Activated CD8-positive, alpha-beta memory T cell treated with anti-CD3 and anti-CD28 coated beads, Interleukin-2, amount 50 U/mL, for 4 hours (primary cell): ENCODE results near the gene UMOD.
A peak's percentile ranks its signal among the peaks of the same experiment; 100 is the strongest.

Experiments used
- DNase-seq: peaks from one replicate; pipeline ENCODE4 v3.0.0-alpha.2; 2020

UMOD gene

DNA sequence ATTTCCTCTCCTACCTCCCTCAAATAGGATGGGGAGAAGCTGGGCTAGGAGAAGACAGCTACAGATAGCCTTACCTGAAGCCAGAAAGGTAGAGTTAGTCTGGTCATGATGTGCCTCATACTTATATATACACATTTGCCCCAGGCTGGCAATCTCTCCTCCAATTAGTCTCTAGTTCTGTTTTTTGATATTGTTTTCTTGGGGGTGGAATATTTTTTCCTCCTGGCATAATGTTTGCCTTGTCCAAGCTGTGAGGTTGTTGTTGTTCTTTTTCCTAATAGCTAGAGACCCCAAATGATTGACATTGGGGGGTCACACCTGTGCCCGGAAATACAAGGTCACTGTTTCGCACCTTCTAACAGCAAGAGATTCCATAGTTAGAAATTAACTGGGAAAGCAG, at the start of gene UMOD:
Gene UMOD, minus strand, starts transcription at position 101 of the 400 bp plus-strand sequence. CDS start 1,978 bp downstream, outside the sequence.
- DNase-seq = no peak

- no peak for DNase-seq
Measured at GRCh38 chr16:20401475-20402016, 49.0 kb upstream of the UMOD start.

- DNase-seq = no peak
Measured at GRCh38 chr16:20401066-20401465, 48.6 kb upstream of the UMOD start.

DNA sequence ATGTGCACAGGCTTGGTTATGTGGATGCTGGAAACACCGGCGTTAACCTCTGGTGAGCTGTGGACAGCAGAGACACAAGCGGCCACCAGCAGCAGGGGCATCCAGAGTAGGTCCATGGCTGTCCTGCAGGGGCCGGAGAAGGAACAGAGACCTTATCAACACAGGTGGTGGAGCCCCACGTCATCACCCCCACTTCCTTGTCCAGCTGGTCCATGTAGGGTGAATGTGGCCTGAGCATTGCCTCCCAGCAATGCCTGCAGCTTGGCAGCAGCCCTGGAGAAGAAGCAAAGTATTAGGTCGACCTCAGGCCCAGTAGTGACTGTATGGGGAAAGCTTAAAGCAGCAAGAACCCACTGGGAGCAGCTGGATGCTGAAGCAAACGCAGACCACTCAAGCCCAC, 46.7 kb upstream of the UMOD start:
- no peak for DNase-seq

GRCh38 chr16:20398603-20399002, 46.1 kb upstream of the UMOD start:
- DNase-seq = no peak

- DNase-seq = no peak
Measured at GRCh38 chr16:20397468-20398074, 45.1 kb upstream of the UMOD start.

- DNase-seq = no peak
Measured at GRCh38 chr16:20396846-20397467, 44.4 kb upstream of the UMOD start.

DNA sequence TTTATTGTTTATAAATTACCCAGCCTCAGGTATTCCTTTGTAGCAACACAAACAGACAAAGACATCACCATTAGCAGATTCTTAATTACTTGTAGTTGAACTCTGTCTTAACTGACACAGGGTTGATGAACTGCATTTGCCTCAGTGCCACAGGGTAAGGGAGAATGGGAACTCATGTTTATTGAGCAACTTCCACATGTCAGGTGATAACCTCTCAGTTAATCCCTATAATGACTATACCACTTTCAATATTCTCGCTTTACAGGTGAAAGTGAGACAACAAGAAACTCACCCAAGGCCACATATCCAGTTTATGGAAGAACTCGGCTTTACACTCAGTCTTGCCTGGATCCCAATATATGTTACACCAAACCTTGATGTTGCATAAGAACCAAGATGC, 43.4 kb upstream of the UMOD start:
- DNase-seq = no peak

DNA sequence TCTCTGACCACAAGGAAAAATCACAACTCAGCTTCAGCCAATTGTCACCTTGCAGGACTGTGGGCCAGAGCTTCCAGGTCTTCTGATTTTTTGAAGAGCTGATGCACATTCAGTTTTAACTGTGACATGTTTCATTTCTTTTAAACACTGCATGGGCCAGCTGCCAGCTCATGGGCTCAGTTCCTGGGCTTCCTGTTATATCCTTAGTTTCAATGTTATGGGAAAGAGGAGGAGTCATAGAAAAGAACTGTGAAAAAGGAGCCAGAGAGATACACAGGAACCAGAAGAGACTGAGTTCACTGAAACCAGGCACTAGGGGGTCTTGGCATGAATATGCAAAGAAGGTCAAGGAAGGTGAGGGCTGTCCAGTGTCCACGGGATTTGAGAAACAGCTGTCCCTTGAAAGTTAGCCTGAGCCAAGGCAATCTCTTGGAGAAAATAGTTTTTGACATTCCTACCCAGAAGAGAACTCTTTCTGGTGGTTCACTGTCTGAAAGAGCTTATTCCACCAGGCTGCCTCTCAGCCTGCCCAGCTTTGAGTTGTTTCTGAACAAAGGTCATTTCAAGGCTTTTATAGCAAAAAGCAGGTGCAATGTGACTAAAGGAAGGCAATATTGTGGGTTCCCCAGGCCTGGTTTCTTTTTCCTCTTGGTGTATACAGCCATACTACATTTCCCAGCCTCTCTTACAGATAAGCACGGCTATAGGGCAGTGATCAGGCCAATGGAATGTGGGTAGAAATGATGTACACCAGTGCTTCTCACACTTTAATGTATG, 41.5 kb upstream of the UMOD start:
- no peak for DNase-seq

GRCh38 chr16:20391045-20391444, 38.5 kb upstream of the UMOD start:
- DNase-seq = no peak

DNA sequence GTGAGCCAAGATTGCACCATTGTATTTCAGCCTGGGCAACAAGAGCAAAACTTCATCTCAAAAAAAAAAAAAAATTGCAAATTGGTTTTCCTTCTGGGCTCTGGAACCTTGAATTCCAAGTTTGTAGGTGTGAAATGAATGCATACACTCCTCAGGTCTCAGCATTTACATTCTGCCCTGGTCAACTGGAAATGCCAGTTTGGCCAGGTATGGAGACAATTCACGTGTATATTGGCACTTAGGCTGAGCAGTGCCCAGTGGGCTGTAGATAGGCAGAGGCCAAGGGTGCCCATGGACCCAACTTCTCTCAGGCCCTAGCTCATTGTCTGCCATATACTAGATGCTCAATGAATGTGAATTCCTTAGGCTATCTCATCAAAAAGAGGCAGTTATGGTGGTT, 36.3 kb upstream of the UMOD start:
- DNase-seq = no peak

GRCh38 chr16:20387978-20388377, 35.5 kb upstream of the UMOD start:
- no peak for DNase-seq

GRCh38 chr16:20385844-20386832, 33.6 kb upstream of the UMOD start:
- DNase-seq = peak; percentile 50

- DNase-seq = no peak
Measured at GRCh38 chr16:20383106-20384029, 30.9 kb upstream of the UMOD start.

DNA sequence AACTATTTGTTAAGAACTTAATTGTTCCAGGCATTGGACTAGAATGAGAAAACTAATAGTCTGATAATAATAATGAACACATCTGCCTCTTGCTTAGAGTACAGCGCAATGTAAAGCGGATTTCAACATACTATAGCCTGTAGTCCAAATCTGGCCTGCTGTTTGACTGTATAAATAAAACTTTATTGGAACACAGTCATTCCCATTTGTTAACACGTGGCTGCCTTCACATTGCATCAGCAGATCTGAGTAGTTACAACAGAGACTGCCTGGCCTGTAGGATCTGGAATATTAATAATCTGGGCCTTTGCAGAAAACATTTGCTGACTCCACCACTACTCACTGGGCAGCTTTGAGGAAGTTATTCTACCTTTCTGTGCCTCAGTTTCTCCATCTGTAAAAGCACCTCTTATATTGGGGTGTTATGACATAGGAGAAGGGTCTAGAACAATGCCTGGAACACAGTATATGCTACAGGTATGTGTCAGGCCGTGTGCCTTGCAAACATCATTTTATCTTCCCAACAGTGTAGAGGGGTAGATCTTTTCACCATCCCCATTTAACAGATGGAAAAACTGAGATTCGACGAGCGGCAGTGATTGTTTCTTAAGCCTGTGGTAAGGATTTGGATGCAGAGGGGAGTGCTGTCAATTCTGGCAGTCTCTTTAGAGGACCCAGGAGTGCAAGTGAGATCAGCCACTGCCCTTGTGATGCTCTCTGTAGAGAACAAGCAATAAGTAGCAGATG, 29.9 kb upstream of the UMOD start:
- DNase-seq = no peak

GRCh38 chr16:20380782-20381181, 28.3 kb upstream of the UMOD start:
- DNase-seq = no peak

- no peak for DNase-seq
Measured at GRCh38 chr16:20377181-20377580, 24.7 kb upstream of the UMOD start.

GRCh38 chr16:20372701-20373100, 20.2 kb upstream of the UMOD start:
- DNase-seq = no peak

DNA sequence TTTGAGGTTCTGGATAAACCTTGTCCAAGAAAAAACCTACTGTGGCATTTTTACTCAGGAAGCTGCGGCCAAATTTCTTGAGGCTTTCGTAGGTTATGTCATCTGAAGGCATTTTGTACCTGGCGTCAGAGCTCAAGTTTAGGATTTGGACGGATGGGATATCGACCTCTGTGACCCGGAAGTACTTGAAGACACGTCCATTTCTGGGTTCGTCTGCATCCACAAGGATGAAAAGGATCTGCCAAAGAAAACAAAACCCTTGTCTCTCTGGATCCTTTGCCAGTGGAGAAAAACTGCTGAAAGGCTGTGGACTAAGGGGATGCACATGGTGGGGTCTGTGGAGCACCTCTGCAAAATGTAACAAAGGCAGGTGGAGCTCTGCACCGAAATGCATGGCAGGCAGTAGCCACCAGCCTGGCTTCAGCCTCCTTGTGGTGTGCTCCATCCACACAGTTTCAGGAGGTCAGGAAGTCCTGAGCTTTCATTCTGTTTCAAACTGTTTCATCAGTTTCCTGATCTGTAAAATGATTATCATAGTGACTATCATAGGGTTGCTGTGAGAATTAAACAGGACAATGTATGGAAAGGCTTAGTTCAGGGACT, 17.0 kb upstream of the UMOD start:
- no peak for DNase-seq

GRCh38 chr16:20364051-20364450, 11.5 kb upstream of the UMOD start:
- DNase-seq = no peak
